Measurements from ENCODE around the gene DAAM1.

Gene DAAM1

DNA sequence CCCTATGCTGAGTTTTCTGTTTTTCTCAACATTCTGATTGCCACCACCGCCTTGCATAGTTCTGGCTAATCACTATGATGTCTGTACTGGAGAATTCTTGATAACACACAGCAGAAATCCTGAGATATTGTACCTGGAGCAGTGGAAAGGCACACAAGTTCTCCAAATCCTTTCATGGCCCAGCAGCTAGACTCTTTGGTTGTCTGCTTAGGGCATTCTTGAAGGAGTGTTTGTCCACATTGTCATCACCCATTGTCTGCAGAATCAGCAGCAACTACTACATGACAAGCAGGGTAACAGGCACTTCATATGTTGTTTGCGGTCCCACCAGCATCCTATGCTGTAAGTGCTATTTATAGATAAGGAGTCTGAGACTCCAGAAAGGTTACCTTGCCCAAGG is 128.9 kb downstream of the DAAM1 start:
- no peak for DNase-seq

DNA sequence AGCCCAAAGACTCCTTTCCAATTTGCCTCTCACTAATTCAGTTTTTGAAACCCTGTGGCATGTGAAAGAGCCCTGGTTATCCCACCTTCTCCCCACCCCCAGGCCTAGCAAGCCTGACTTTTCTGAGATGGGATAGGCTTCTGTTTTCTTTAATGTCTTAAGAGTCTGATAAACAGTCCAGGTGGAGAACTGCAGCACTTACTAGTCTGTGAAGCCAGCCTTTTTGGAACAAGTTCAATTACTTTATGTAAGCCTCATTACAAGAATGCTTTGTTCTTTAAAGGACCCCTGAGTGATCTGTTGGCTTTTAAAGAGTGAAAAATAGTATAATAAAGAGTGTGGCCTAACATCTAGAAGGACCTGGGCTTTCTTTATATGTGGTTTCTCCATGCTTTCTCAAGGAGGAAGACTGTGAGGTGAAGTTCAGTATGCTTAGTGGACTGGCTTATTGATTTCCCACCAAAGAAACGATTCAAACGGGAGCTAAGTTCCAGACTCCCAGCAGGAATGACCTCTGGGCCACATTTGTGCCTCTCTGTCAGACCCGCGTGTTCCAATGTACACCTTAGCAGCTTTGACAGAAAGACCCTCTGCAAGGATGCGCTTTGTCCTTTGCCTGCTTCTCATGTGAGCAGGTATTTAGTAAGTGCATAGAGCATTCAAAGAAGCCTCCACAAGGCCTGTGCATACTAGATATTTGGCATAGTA is 129.5 kb downstream of the DAAM1 start:
- DNase-seq, result no peak

DNA sequence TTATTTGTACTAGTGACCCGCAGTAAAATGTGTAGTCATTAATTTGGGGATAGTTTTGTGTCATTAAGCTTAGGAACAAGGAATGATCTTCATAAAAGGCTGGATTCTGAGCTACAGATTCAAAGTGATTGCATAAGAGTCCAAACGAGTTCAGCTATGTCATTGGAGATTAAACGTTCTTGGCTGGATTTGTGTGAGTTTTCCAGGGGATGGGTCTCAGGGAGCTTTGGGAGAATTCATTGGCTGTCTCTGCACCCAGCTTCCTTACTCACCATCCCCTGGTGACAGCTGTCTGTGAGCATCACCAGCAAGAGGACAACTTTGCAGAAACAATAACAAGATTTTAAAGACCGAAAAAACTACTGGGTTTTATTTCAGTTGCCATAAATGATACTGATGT is 130.4 kb downstream of the DAAM1 start:
- DNase-seq, result no peak

DNA sequence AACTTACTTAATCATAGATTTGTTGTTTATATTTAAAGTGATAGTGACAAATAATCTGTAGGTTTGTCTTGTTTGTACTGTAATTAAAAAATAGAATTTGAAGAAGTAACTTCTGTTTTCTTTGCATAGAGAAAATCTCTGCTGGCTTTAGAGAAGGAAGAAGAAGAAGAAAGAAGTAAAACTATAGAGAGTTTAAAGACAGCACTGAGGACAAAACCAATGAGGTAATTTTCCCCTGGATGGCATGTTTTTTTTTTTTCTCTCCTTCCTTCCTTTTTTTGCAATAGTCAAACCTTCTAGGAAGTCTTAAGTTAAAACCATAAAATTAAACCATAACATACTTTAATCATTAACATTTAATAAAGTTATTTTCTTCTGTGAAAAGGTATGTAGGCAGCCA is 131.9 kb downstream of the DAAM1 start:
- no peak for DNase-seq

DNA sequence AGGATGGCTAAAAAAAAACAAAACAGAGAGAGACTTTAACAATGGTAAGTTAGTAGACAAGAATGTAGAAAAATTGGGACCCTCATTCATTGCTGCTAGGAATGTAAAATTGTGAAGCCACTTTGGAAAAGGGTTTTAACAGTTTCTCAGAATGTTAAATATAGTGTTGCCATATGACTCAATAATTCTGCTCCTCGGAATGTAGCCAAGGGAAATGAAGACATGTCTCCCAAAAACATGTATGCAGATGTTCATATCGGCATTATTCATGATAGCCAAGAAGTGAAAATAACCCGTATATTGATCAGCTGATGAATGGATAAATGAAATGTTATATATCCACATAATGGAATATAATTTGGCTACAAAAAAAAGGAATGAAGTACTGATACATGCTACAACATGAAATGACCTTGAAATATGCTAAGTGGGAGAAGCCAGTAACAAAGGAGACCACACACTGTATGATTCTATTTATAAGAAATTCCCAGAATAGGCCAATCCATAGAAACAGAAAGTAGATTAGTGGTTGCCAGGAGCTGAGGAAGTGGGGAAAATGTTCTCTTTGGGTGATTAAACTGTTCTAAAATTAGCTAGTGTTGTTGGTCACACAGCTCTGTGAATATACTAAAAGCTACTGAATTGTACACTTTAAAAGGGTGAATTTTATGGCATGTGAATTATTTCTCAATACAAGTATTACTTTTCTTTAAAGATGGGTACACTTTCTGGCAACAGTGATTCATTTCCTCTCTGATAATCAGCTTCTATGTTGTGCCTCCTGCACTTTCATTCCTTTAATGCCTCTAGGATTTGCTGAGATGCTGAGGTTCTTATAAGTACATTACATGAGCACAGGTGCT is 132.5 kb downstream of the DAAM1 start:
- no peak for DNase-seq

DNA sequence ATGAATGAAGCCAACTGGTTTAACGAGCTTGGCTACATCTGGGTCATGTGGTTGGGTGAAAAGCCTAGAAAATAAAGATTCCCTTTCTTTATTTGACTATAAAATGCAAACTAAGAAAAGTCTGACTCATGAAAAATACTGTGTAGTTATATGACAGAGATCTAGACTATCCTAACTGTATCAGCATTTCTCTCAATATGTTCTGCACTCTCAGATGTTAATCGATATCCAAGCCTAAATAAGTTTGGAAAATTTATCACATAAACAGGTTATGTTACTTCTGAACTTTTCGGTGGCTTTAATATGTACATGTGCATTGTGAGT is 133.1 kb downstream of the DAAM1 start:
- DNase-seq, result no peak

DNA sequence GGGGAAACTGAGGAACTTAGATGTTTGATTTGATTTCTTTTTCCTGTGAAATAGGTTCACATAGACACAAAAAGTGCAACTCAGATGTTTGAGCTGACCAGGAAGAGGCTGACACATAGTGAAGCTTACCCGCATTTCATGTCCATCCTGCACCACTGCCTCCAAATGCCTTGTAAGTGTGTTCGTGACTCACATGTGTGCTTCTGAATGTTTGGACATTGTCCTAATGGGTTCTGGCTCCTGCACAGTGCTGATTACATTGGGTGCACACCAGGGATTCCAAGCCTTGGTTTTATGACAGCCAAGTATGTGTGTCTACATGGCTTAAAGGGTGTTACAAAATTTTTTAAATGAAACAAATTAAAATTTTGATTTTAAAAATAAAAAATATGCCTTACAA is 137.4 kb downstream of the DAAM1 start:
- DNase-seq, result no peak

DNA sequence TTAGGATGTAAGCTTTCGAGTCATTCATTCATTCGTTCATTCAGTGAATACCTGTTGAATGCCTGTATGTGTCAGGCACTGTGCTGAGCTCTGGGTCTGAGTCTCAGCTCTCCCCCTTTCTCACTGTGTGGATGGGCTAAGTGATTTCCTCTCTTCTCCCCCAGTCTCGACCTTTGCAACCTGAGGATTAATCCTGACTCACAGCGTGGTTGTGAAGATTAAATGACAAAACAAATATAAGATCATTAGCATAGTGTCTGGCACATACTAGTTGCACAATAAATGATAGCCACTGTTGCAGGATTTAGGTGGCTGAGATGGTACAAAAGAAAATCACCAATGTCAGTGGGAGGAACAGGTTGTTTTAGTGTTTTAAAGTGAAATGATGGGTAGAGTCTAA is 140.0 kb downstream of the DAAM1 start:
- DNase-seq, result no peak

DNA sequence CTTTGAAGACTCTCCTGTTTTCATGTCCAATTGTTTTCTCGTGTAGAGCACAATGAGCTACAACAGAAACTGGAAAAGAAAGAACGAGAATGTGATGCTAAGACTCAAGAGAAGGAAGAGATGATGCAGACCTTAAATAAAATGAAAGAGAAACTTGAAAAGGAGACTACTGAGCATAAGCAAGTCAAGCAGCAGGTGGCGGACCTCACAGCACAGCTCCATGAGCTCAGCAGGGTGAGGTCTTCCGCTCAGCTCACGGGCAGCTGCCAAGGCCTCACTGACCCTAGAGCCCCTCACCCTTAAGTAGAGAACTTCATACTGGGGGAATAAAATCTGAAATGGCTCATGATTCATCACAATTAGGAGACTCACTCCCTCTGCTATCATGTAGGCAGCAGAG is 142.0 kb downstream of the DAAM1 start:
- DNase-seq, result no peak

DNA sequence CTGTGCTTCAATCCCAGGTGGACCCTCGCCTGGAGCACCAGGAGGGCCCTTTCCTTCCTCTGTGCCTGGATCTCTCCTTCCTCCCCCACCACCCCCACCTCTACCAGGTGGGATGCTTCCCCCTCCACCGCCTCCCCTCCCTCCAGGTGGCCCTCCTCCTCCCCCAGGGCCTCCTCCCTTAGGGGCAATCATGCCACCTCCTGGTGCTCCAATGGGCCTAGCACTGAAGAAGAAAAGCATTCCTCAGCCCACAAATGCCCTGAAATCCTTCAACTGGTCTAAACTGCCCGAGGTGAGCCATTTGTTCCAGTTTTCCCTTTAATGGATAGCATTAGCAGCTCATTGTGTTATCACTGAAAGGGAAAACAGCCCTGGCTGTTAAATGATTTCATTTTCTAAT is 142.8 kb downstream of the DAAM1 start:
- DNase-seq, result no peak

DNA sequence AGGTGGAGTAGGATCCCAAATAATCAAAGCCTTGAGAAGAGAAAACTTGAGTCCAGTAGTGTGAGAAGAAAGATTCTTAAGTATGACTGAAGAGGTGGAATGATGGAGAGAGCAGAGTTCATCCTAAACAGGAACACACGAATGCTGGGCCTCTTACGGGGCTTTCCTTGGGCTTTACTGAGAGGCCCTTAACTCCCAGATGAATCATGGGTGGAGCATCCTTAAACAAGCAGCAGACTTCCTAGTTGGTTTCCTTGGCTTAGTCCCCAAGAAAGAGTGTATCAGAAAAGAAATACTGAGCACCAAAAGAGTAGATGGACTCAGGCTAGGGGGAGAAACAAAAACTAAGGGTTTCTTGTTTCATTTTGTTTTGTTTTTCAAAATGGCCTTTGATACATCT is 144.3 kb downstream of the DAAM1 start:
- no peak for DNase-seq

DNA sequence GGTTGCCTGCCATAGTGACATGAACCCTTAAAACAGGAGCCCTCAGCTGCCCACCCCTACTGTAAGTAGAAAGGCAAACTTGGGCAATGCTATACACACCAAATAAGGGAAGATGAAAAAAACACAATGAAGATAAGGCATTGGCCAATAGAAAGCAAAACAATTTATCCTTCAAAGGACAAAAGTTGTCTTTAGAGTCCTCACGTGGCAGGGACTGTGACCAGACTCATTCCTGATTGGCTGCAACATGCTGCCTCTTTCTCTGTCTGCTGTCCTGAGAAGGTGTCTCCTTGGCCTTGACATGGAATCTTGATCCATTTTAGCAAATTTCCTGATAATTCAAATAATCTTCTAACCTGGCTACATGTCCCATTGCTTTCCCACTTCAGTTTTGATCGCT is 144.8 kb downstream of the DAAM1 start:
- DNase-seq, result no peak

DNA sequence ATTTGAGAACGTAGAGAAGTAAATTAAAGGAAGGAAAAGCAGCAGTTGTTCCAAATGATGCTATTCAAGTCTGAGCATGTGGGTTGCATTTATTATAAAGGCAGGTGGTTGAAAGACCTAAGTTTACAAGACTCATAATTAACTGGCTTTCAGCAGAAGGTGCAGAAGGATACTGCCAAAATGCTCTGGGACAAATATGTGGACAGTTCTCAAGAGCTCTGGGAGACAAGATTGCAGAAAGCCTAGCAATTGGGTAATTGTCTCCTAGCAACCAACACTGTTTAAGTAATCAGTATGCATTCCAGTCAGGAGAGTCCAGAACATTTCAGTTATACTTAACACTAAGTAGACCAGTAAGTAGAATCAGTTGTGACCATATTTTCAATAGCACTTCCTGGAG is 145.2 kb downstream of the DAAM1 start:
- DNase-seq, result no peak

DNA sequence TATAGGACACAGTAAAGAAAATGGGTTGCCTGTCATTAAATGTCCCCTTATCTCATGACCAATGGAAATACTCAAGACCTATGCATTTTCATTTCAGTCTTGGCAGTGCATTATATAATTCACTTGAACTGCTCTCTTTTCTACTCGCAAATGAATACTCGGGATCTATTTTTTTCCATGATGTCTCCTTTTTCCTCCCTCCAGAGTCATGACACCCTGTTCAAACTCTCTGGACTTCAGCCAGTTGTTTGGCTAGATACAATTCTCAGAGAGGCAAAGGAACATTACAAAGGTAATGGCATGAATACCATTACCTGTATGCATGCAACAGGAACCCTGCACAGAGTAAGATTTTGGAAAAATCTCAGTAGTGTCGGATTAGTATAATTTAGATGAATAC is 145.8 kb downstream of the DAAM1 start:
- no peak for DNase-seq

DNA sequence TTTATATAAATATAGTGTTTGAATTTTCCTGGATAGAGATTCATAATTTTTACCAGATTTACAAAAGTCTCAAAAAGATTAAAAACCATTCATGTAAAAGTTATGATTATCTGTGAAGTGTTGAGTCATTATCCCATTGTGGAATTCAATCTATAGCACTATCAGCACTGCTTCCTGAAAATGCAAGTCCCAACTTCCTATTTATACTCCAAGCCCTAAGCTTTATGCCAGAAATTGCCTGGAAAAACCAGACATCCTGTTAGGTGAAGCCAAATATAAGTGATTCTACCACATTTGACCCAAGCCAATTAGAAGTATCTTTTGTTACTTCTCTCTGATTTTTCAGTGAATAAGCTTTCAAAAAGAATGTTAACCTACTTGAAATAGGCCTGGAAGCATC is 147.6 kb downstream of the DAAM1 start:
- DNase-seq, result no peak

DNA sequence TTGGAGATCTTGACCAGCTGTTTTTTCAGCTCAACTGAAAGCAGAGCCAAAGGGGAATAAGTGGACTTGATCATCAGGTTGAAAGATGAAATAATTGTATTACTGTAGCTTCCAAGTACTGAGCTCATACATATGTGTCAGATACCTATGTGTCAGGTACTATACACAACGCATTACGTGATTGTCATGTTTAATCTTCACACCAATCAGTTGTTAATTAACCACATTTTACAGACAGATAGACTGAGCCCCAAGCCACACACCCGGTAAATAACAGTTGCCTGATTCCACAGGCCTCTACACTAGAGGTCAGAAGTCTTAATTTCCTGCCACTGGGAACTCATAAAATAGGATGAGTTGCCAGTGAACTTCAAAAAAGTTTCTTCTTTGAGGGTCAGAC is 148.2 kb downstream of the DAAM1 start:
- no peak for DNase-seq

DNA sequence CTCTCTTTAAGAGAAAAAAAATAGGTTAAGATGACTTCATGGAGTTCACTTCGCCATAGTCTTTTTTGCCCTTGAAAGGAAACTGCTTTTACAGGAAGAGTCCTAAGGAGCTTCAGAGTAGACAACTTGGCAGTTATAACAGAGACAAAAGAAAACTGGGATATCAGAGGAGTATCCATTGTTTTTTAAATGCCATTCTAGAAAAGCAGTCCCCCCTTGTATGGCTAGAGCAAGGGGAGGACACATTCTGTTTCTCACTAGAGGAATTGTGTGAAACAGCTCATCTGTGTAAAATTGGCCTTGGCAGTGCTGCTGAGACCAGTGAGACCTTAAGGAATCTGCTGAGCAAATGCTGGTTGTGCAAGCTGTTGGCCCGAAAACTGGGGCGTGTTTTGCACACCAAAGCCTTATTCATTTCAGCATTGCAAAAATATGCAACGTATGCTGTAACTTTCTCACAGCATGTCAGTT is 148.7 kb downstream of the DAAM1 start:
- DNase-seq, result no peak

DNA sequence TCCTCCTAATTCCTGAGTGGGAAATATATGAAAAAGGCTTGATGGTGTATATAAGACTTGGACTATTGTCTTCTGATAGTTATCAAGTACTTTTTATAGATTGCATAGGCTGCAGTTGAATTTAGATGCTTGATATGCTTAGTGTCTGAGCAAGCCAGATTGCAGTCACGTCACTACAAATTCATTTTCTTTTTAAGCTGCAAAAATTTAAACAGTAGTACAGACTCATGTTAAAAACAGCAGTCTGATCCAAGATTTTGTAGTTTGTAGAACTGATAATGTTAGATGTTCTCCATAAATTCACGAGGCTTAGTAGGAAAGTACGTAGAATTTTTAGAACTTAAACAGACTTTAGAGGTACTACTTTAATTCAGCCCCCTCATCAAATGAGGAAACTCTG is 150.3 kb downstream of the DAAM1 start:
- no peak for DNase-seq

DNA sequence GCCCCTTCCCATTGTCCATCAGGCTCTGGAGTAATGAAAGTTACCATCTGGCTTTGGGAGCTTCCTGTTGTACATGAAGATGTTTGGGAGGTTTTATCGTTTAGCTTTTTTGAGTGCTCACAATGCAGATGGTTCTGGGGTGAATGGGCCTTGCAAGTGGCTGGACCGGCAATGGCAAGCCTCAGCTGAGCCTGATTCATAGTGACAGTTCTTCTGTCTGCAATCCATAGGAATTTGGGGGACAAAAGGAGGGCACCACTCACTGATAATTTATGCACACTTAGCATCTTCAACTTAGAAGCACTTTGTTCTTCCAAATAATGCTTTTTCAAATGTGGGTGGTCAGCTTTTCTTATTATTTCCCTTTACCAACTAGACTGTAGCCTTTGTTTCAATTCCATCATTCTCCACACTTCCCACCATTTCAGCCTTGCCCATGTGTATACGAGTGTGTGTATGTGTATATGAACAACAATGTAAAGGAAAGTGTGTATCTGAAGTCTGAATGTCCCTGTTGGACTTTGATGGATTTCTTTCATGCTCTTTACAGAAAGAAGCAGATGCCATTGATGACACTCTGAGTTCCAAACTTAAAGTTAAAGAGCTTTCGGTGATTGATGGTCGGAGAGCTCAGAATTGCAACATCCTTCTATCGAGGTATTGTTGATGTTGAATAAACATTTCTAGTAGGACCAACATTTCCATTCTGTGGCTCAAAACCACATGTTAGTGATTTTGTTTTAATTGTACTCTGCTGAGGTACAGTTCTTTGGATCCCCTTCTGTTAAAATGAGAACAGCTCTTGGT is 151.3 kb downstream of the DAAM1 start:
- no peak for DNase-seq

DNA sequence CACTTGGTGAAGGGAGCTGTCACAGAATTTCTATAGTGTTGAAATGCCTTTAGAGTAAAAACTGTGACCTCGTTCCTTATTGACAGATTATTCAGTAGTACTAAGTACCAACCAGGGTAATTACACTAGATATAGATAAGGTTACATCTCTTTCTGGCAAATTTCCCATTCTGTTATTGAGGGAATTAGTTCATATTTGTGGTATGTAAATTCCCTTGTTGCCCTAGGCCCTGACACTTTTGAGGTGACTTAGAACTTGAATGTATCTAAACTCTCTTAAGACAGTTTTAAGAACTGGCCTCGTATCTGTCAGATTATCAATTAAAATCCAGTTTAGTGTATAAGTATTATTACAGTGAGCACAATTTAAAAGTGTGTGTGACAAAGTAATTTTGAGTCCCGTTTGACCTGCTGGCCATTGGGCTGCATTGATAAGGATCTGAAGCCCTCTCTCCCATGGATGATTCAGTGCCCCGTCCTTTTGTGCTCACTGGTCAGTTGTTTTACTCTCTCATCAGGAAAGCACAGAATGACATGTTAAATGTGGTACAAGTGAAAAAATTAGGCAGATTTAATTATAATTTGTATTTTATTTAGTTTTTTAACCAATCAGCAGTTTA is 153.5 kb downstream of the DAAM1 start:
- DNase-seq, result no peak

DNA sequence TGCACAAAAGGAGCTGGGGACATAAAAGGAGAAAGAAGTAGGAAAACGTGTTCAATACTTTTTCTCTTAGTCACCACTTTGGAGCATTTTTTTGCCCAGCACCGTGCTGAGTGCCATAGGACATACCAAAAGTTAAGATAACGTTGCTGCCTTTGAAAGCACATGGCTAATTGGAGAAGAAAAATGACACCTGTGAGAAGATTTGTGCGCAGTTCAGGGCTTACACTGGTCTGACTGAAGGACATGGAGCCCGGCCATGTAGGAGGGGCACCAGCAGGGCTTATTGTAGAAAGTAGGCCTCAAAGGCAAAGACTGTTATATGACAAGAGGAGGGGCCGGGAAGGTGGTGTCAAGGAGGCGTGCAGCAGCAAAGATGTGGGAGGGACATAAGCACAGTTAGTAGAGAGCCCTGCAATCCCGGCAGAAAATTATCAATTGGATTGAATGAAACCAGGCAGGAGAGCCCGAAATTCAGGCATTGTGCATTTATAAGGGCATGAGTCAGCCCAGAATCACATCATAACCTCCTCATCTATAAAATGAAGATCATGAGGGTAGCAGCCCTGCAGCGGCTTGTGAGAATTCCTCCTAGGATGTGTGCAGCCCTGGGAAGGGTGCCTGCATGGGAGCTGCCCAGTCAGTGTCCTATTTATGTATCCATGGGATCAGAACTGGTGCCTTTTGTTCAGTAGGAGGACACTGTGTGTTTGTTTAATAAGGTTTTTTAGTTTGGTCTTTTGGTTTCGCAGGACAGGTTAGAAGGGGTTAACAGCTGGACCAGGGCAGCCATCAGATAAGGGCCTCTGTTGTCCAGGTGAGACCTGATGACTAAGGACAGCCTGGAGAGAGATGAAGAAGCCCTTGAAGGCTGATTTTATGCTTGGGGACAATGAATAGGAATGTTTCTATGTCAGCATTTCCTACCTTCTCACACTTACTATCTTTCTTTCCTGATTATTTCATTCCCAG is 154.3 kb downstream of the DAAM1 start:
- DNase-seq, result no peak

DNA sequence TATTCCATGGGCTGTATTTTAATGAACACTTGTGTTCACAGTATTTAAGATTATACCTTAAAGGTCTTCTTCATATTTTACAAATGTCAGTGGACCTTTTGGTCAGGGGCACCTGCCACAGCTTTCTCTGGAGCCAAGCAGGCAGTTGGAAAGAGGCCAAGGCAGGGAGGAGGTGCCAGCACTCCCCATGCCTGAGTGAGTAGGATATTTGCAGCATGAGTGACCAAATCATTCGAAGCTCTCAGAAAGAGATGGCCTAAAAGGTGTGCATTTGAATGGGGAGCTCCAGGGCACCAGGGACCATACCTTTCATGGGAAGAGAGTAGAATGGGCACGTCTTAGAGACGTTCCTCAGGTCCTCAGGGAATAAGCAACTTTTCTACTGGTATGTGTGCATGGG is 155.1 kb downstream of the DAAM1 start:
- no peak for DNase-seq

All from stimulated activated CD8-positive, alpha-beta memory T cell treated with anti-CD3 and anti-CD28 coated beads, Interleukin-4, amount 100 ng/mL, for 48 hours (primary cell).